IMR-90 (cell line): ENCODE measurements around the gene MYNN. TPM values are rescaled to one million over a fixed set of nuclear protein-coding genes. Genes with fewer than 3 reads are reported as not detected.

ENCODE experiments used
- ATAC-seq: fragments of 200-7000 bp; cut with Tn5 transposase; 2 replicates; pipeline ENCODE4 v1.9.1; 2020; ENCODE audit warnings: low read depth, mild to moderate bottlenecking, moderate library complexity
- BruUV-seq: library from RNA; stranded (reverse); fragments of 400-500 nt; replicated peaks from 2 replicates; lab custom pipeline; 2021; lab: Mats Ljungman, UMichigan
- CTCF ChIA-PET: fragments of 300-600 bp; formaldehyde crosslinking; extraction: SDS; loops from one replicate; lab custom pipeline; 2021; ENCODE audit warnings: antibody characterized with exemption; lab: Yijun Ruan, JAX
- POLR2A ChIA-PET: fragments of 300-600 bp; sonication (Branson Sonifier 250); formaldehyde crosslinking; loops from one replicate; lab custom pipeline; 2022; ENCODE audit warnings: antibody characterized with exemption; ENCODE audit not compliant: unreplicated experiment; lab: Charles Lee
- DNase-seq: peaks from one replicate; pipeline ENCODE4 v3.0.0; 2013
- H2AFZ ChIP-seq: replicated peaks from 2 replicates; pipeline ENCODE3; 2013; ENCODE audit warnings: low read length, mild to moderate bottlenecking; ENCODE audit not compliant: poor library complexity
- H2AK5ac ChIP-seq: 2 replicates; pipeline ENCODE4 v1.6.1; 2013; ENCODE audit warnings: low read depth, low read length, inconsistent platforms
- H2AK9ac ChIP-seq: replicated peaks from 2 replicates; pipeline ENCODE3; 2013; ENCODE audit warnings: mild to moderate bottlenecking, low read depth, low read length, moderate library complexity; ENCODE audit not compliant: poor library complexity
- H2BK120ac ChIP-seq: 2 replicates; pipeline ENCODE4 v1.6.1; 2013; ENCODE audit warnings: low read depth, low read length, inconsistent platforms
- H2BK15ac ChIP-seq: 3 replicates; pipeline ENCODE4 v1.6.1; 2013; ENCODE audit warnings: low read depth, low read length, inconsistent platforms
- H2BK20ac ChIP-seq: 2 replicates; pipeline ENCODE4 v1.6.1; 2013; ENCODE audit warnings: low read depth, mild to moderate bottlenecking, inconsistent platforms, low read length, moderate library complexity
- H2BK5ac ChIP-seq: 2 replicates; pipeline ENCODE4 v1.6.1; 2013; ENCODE audit warnings: mild to moderate bottlenecking, low read depth, low read length, inconsistent platforms; ENCODE audit not compliant: poor library complexity, severe bottlenecking
- H3K14ac ChIP-seq: replicated peaks from 2 replicates; pipeline ENCODE4 v1.6.1; 2013; ENCODE audit warnings: low read depth, low read length, inconsistent platforms
- H3K18ac ChIP-seq: 2 replicates; pipeline ENCODE4 v1.6.1; 2013; ENCODE audit warnings: low read depth, low read length, control low read depth
- H3K23ac ChIP-seq: 2 replicates; pipeline ENCODE4 v1.6.1; 2013; ENCODE audit warnings: low read depth, low read length, inconsistent platforms
- H3K27ac ChIP-seq: 2 replicates; pipeline ENCODE4 v1.5.1; 2013; ENCODE audit warnings: mild to moderate bottlenecking, control low read depth, low read length; ENCODE audit not compliant: insufficient read depth
- H3K27me3 ChIP-seq: 2 replicates; pipeline ENCODE4 v1.6.1; 2013; ENCODE audit warnings: low read length; ENCODE audit not compliant: control insufficient read depth, insufficient read depth
- H3K36me3 ChIP-seq: 2 replicates; pipeline ENCODE4 v1.6.1; 2013; ENCODE audit warnings: low read length, mixed read lengths; ENCODE audit not compliant: control insufficient read depth, insufficient read depth
- H3K4ac ChIP-seq: 2 replicates; pipeline ENCODE4 v1.6.1; 2013; ENCODE audit warnings: low read depth, low read length, inconsistent platforms
- H3K4me1 ChIP-seq: 2 replicates; pipeline ENCODE4 v1.6.1; 2013; ENCODE audit warnings: low read length, mixed read lengths; ENCODE audit not compliant: control insufficient read depth, insufficient read depth
- H3K4me2 ChIP-seq: 2 replicates; pipeline ENCODE4 v1.6.1; 2013; ENCODE audit warnings: low read depth, mild to moderate bottlenecking, control low read depth, low read length, moderate library complexity
- H3K4me3 ChIP-seq: 2 replicates; pipeline ENCODE4 v1.5.1; 2013; ENCODE audit warnings: low read depth, mild to moderate bottlenecking, control low read depth, low read length, moderate library complexity; ENCODE audit not compliant: insufficient read depth
- H3K56ac ChIP-seq: 2 replicates; pipeline ENCODE4 v1.6.1; 2013; ENCODE audit warnings: low read length, inconsistent platforms; ENCODE audit not compliant: insufficient read depth; ENCODE audit errors: extremely low read depth
- H3K79me1 ChIP-seq, 2 experiments: 2 replicates each; pipeline ENCODE4 v1.6.1; 2013; ENCODE audit warnings: low read length in 2 of 2, inconsistent platforms in 1 of 2, low read depth in 1 of 2
- H3K9ac ChIP-seq: 2 replicates; pipeline ENCODE4 v1.6.1; 2013; ENCODE audit warnings: low read depth, low read length, control low read depth
- H3K9me1 ChIP-seq: 2 replicates; pipeline ENCODE4 v1.6.1; 2013; ENCODE audit warnings: low read length, inconsistent platforms; ENCODE audit not compliant: insufficient read depth
- H3K9me3 ChIP-seq: 2 replicates; pipeline ENCODE4 v1.6.1; 2013; ENCODE audit warnings: low read length; ENCODE audit not compliant: control insufficient read depth, insufficient read depth
- H4K20me1 ChIP-seq: 2 replicates; pipeline ENCODE4 v1.6.1; 2013; ENCODE audit warnings: low read length, inconsistent platforms; ENCODE audit not compliant: insufficient read depth
- H4K5ac ChIP-seq: 2 replicates; pipeline ENCODE4 v1.6.1; 2013; ENCODE audit warnings: mild to moderate bottlenecking, low read depth, low read length, control low read depth
- H4K8ac ChIP-seq, 2 experiments: 2 replicates each; pipeline ENCODE4 v1.6.1; 2013; ENCODE audit warnings: low read depth in 2 of 2, low read length in 2 of 2, control low read depth in 1 of 2, inconsistent platforms in 1 of 2
- H4K91ac ChIP-seq: 2 replicates; pipeline ENCODE4 v1.6.1; 2013; ENCODE audit warnings: low read depth, low read length, inconsistent platforms; ENCODE audit not compliant: insufficient read depth
- BHLHE40 ChIP-seq: fragments of 150-350 bp; IDR thresholded peaks from 2 replicates; pipeline ENCODE4 v1.6.1; 2016; ENCODE audit warnings: mild to moderate bottlenecking, low read depth, low read length
- CEBPB ChIP-seq: IDR thresholded peaks from 2 replicates; pipeline ENCODE4 v1.6.1; 2012; ENCODE audit warnings: low read depth, low read length, improper control_type of control experiment
- CHD1 ChIP-seq: IDR thresholded peaks from 2 replicates; pipeline ENCODE4 v1.6.1; 2012; ENCODE audit warnings: low read depth, low read length, improper control_type of control experiment
- FOS ChIP-seq: fragments of 150-350 bp; IDR thresholded peaks from 2 replicates; pipeline ENCODE4 v1.6.1; 2016; ENCODE audit warnings: low read depth, low read length
- MAFK ChIP-seq: IDR thresholded peaks from 2 replicates; pipeline ENCODE4 v1.6.1; 2012; ENCODE audit warnings: low read depth, low read length, improper control_type of control experiment
- MAZ ChIP-seq: IDR thresholded peaks from 2 replicates; pipeline ENCODE4 v1.6.1; 2012; ENCODE audit warnings: low read depth, mild to moderate bottlenecking, low read length, improper control_type of control experiment, moderate library complexity, borderline replicate concordance
- MXI1 ChIP-seq: IDR thresholded peaks from 2 replicates; pipeline ENCODE4 v1.6.1; 2012; ENCODE audit warnings: low read depth, mild to moderate bottlenecking, low read length, moderate library complexity, borderline replicate concordance
- NFE2L2 ChIP-seq: fragments of 150-350 bp; IDR thresholded peaks from 2 replicates; pipeline ENCODE4 v1.6.1; 2016; ENCODE audit warnings: low read depth, mild to moderate bottlenecking, low read length
- POLR2A ChIP-seq: IDR thresholded peaks from 2 replicates; pipeline ENCODE4 v1.6.1; 2012; ENCODE audit warnings: mild to moderate bottlenecking, low read depth, low read length
- RAD21 ChIP-seq: IDR thresholded peaks from 2 replicates; pipeline ENCODE4 v1.6.1; 2012; ENCODE audit warnings: low read length, improper control_type of control experiment
- RCOR1 ChIP-seq: IDR thresholded peaks from 2 replicates; pipeline ENCODE4 v1.6.1; 2012; ENCODE audit warnings: mild to moderate bottlenecking, low read length, improper control_type of control experiment; ENCODE audit not compliant: insufficient replicate concordance
- RFX5 ChIP-seq: IDR thresholded peaks from 2 replicates; pipeline ENCODE4 v1.8.0; 2012; ENCODE audit warnings: low read depth, mild to moderate bottlenecking, low read length, moderate library complexity
- SMC3 ChIP-seq: fragments of 150-350 bp; IDR thresholded peaks from 2 replicates; pipeline ENCODE4 v1.6.1; 2016; ENCODE audit warnings: low read depth, mild to moderate bottlenecking, antibody characterized with exemption, low read length, moderate library complexity
- WGBS, 2 experiments: methylation state at CpG; one replicate each; pipeline versions ENCODE4 v1.1.5 to v1.1.7; 2013; ENCODE audit warnings: missing lambda C conversion rate in 2 of 2; ENCODE audit not compliant: insufficient read length in 1 of 2; ENCODE audit errors: extremely low coverage in 2 of 2; 5-methylcytosine and 5-hydroxymethylcytosine counted together
- dilution Hi-C: fragments of 300-500 bp; cut with HindIII; formaldehyde crosslinking; loops from one replicate; pipeline ENCODE4 v1.14.3; 2018; ENCODE audit warnings: low sequenced_read_pairs; ENCODE audit not compliant: unreplicated experiment
- in situ Hi-C: fragments of 300-500 bp; cut with MboI; formaldehyde crosslinking; loops from 3 replicates; pipeline ENCODE4 v1.14.3; 2019; ENCODE audit warnings: low sequenced_read_pairs, inconsistent platforms, mixed read lengths
- intact Hi-C: fragments of 100-400 bp; cut with micrococcal nuclease; formaldehyde crosslinking; loops from 2 replicates; pipeline ENCODE4 v1.10.0; 2022
- polyA plus RNA-seq, 3 experiments: library from polyadenylated mRNA; depleted of rRNA; stranded (reverse); fragments of >200 nt; gene quantifications; 2 replicates each; pipeline ENCODE4 v1.2.3, GENCODE V29; 2012; ENCODE audit warnings: low replicate concordance in 1 of 3
- total RNA-seq: library from RNA; depleted of rRNA; stranded (reverse); fragments of >200 nt; gene quantifications from 2 replicates; pipeline ENCODE4 v1.2.3, GENCODE V29; 2012
- TF ChIP-seq, protein P1 (sequence below): fragments of 150-350 bp; IDR thresholded peaks from 2 replicates; pipeline ENCODE4 v1.6.1; 2016; ENCODE audit warnings: low read depth, mild to moderate bottlenecking, low read length, moderate library complexity, borderline replicate concordance
- TF ChIP-seq, protein P2 (sequence below): fragments of 150-350 bp; IDR thresholded peaks from 2 replicates; pipeline ENCODE4 v1.6.1; 2017; ENCODE audit warnings: mild to moderate bottlenecking, antibody characterized with exemption, low read length, low read depth
- TF ChIP-seq, protein P3 (sequence below): conservative IDR thresholded peaks from 2 replicates; pipeline ENCODE4 v1.5.1; 2012; ENCODE audit warnings: mild to moderate bottlenecking, low read depth, low read length, improper control_type of control experiment

Gene MYNN
- total and polyA plus RNA-seq, 2 of the 4 experiments (the other 2 are of a cell fraction), result 11.8 to 26.9 TPM

DNA sequence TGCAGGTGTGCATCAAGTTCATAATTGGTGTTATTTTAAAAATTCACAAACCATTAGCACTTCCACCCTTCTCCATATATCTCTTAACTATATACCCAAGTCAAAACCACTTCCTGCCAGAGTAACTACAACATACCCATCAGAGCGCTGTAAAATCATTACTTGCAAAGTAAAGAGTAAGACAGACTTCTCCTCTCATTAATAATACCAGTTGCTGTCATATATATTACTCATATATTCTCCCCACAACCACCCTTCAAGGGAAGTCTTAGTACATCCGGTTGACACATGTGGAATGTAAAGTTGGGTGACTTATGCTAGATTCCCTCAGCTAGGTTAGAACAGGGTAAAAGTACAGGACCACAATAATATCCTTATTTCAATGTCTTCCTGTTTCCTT, 13.9 kb upstream of the MYNN start:
- Histone ChIP-seq H3K4me2 (no peak overlapping the region), H3K27ac (no peak overlapping the region), H3K18ac (no peak overlapping the region), H3K9ac (no peak overlapping the region), H2AK9ac (no peak overlapping the region), H3K79me1 (no peaks in the 10 kb centered on the region), H4K91ac (no peak overlapping the region), H3K56ac (no peak overlapping the region), H3K9me1 (no peaks in the 10 kb centered on the region), H3K4me1 (peaks cover 5% of the 10 kb centered on the region; the same call in 1 of the 2 replicates), H2BK15ac (0 out of 3 replicates have a peak overlapping the region, but pooled peaks have one; percentile 62), H2AK5ac (no peak overlapping the region), H3K36me3 (no peaks in the 10 kb centered on the region), H3K9me3 (peaks cover 3% of the 10 kb centered on the region; the same call in 1 of the 2 replicates), H2BK20ac (no peak overlapping the region; the same call in 1 of the 2 replicates), H2AFZ (no peak overlapping the region), H3K4me3 (no peak overlapping the region), H2BK120ac (peak overlapping the region; percentile 57; the same call in 1 of the 2 replicates), H3K27me3 (no peaks in the 10 kb centered on the region), H4K20me1 (no peaks in the 10 kb centered on the region), H3K14ac (no peak overlapping the region), H2BK5ac (peak overlapping the region; percentile 68), H3K4ac (no peak overlapping the region), H3K23ac (no peak overlapping the region), H4K8ac (peak overlapping the region; percentile 71 to 75; a peak in 1 of 4 replicates), H4K5ac (no peak overlapping the region)
- no CpG with 5 or more reads among the region's 2 CpGs for WGBS, 2 experiments
- dilution Hi-C loops (no loop called here), intact Hi-C loops (no loop called here), in situ Hi-C loops (loop anchor here (25.0 kb wide), 1 partner anchor 1672 kb away; the partner anchor contains the start of gene GOLIM4)
- no TSS peak for BruUV-seq
- CTCF ChIA-PET, result no interaction called here
- TF ChIP-seq CEBPB (no peak), NFE2L2 (no peak), MAFK (no peak), POLR2A (no peak), RCOR1 (no peak), BHLHE40 (no peak), CHD1 (no peak), MAZ (no peak), MXI1 (no peak), RAD21 (no peak), FOS (no peak), RFX5 (no peak), SMC3 (no peak)
- TF ChIP-seq, protein P1, sequence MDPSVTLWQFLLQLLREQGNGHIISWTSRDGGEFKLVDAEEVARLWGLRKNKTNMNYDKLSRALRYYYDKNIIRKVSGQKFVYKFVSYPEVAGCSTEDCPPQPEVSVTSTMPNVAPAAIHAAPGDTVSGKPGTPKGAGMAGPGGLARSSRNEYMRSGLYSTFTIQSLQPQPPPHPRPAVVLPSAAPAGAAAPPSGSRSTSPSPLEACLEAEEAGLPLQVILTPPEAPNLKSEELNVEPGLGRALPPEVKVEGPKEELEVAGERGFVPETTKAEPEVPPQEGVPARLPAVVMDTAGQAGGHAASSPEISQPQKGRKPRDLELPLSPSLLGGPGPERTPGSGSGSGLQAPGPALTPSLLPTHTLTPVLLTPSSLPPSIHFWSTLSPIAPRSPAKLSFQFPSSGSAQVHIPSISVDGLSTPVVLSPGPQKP, result no peak
- TF ChIP-seq, protein P2, sequence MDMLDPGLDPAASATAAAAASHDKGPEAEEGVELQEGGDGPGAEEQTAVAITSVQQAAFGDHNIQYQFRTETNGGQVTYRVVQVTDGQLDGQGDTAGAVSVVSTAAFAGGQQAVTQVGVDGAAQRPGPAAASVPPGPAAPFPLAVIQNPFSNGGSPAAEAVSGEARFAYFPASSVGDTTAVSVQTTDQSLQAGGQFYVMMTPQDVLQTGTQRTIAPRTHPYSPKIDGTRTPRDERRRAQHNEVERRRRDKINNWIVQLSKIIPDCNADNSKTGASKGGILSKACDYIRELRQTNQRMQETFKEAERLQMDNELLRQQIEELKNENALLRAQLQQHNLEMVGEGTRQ, result no peak
- TF ChIP-seq, protein P3, sequence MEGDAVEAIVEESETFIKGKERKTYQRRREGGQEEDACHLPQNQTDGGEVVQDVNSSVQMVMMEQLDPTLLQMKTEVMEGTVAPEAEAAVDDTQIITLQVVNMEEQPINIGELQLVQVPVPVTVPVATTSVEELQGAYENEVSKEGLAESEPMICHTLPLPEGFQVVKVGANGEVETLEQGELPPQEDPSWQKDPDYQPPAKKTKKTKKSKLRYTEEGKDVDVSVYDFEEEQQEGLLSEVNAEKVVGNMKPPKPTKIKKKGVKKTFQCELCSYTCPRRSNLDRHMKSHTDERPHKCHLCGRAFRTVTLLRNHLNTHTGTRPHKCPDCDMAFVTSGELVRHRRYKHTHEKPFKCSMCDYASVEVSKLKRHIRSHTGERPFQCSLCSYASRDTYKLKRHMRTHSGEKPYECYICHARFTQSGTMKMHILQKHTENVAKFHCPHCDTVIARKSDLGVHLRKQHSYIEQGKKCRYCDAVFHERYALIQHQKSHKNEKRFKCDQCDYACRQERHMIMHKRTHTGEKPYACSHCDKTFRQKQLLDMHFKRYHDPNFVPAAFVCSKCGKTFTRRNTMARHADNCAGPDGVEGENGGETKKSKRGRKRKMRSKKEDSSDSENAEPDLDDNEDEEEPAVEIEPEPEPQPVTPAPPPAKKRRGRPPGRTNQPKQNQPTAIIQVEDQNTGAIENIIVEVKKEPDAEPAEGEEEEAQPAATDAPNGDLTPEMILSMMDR, result no peak
- DNase-seq (peak; percentile 75), ATAC-seq (no peak)
- POLR2A ChIA-PET, result no interaction called here
